H1 (cell line): ENCODE data around the gene MAPK8.

Experiments
- CBX5 ChIP-seq: fragments of 300-800, 300-1000 bp; sonication (generic); IDR thresholded peaks from 2 replicates; pipeline ENCODE4 v1.7.1; 2016; ENCODE audit warnings: antibody characterized with exemption, low read length, low read depth
- CEBPB ChIP-seq: IDR thresholded peaks from 2 replicates; pipeline ENCODE4 v1.6.1; 2012; ENCODE audit warnings: low read depth, low read length
- EZH2 ChIP-seq: fragments of 200-600 bp; sonication (generic); IDR thresholded peaks from 2 replicates; pipeline ENCODE4 v1.7.1; 2012; ENCODE audit warnings: low read depth, mild to moderate bottlenecking, moderate library complexity, low read length, inconsistent platforms; ENCODE audit not compliant: severe bottlenecking
- JUND ChIP-seq: IDR thresholded peaks from 2 replicates; pipeline ENCODE4 v1.6.1; 2011; ENCODE audit warnings: mild to moderate bottlenecking, improper control_type of control experiment, low read length
- KDM1A ChIP-seq: fragments of 200-600, 300-600 bp; sonication (generic); IDR thresholded peaks from 2 replicates; pipeline ENCODE4 v1.7.1; 2016; ENCODE audit warnings: mild to moderate bottlenecking, low read length, borderline replicate concordance
- POLR2AphosphoS5 ChIP-seq: IDR thresholded peaks from 2 replicates; pipeline ENCODE4 v1.6.1; 2011; ENCODE audit warnings: low read depth, low read length
- RAD21 ChIP-seq, 2 experiments: IDR thresholded peaks in 1 of 2; conservative IDR thresholded peaks in 1 of 2; 2 replicates each; pipeline ENCODE4 v1.6.1; 2011; ENCODE audit warnings: low read depth in 2 of 2, low read length in 2 of 2, improper control_type of control experiment in 1 of 2, inconsistent platforms in 1 of 2, mild to moderate bottlenecking in 1 of 2, moderate library complexity in 1 of 2
- SAP30 ChIP-seq: fragments of 300-600 bp; sonication (generic); IDR thresholded peaks from 2 replicates; pipeline ENCODE4 v1.7.1; 2012; ENCODE audit warnings: low read length, moderate library complexity, mild to moderate bottlenecking, inconsistent platforms; ENCODE audit not compliant: insufficient read depth, insufficient replicate concordance
- SIN3A ChIP-seq, 2 experiments: IDR thresholded peaks in 1 of 2; conservative IDR thresholded peaks in 1 of 2; 2 replicates each; pipeline ENCODE4 v1.6.1; 2011 to 2012; ENCODE audit warnings: low read length in 2 of 2, improper control_type of control experiment in 1 of 2, low read depth in 1 of 2, mild to moderate bottlenecking in 1 of 2
- SIX5 ChIP-seq: IDR thresholded peaks from 2 replicates; pipeline ENCODE4 v1.6.1; 2011; ENCODE audit warnings: mild to moderate bottlenecking, low read depth, low read length
- SP1 ChIP-seq: IDR thresholded peaks from 2 replicates; pipeline ENCODE4 v1.6.1; 2011; ENCODE audit warnings: low read depth, low read length
- TF ChIP-seq, protein P1 (sequence below), 3 experiments: IDR thresholded peaks; 1 replicate in 2 of 3; 2 replicates in 1 of 3; pipeline versions ENCODE4 v1.5.1 to v1.6.1; 2011; ENCODE audit warnings: low read length in 3 of 3, mild to moderate bottlenecking in 3 of 3, inconsistent platforms in 2 of 3, low read depth in 1 of 3, moderate library complexity in 1 of 3; ENCODE audit not compliant: insufficient read depth in 1 of 3; ENCODE audit errors: control extremely low read depth in 1 of 3

GRCh38 chr10:48365668-48366067 lies 59.2 kb downstream of the MAPK8 start:
- TF ChIP-seq POLR2AphosphoS5 (no peak), SIN3A (conservative IDR thresholded peaks at IDR 0.05 in 1 of 2, IDR thresholded peaks at IDR 0.05 in 1 of 2; ENCODE audit: low read depth in 1 of 2, low read length in 2 of 2) (no peak), SP1 (no peak), SAP30 (no peak), JUND (no peak), KDM1A (no peak), SIX5 (no peak), RAD21 (IDR thresholded peaks at IDR 0.05 in 1 of 2, conservative IDR thresholded peaks at IDR 0.05 in 1 of 2; ENCODE audit: low read depth in 2 of 2, low read length in 2 of 2) (no peak), EZH2 (no peak), CBX5 (no peak), CEBPB (no peak)
- TF ChIP-seq, protein P1, sequence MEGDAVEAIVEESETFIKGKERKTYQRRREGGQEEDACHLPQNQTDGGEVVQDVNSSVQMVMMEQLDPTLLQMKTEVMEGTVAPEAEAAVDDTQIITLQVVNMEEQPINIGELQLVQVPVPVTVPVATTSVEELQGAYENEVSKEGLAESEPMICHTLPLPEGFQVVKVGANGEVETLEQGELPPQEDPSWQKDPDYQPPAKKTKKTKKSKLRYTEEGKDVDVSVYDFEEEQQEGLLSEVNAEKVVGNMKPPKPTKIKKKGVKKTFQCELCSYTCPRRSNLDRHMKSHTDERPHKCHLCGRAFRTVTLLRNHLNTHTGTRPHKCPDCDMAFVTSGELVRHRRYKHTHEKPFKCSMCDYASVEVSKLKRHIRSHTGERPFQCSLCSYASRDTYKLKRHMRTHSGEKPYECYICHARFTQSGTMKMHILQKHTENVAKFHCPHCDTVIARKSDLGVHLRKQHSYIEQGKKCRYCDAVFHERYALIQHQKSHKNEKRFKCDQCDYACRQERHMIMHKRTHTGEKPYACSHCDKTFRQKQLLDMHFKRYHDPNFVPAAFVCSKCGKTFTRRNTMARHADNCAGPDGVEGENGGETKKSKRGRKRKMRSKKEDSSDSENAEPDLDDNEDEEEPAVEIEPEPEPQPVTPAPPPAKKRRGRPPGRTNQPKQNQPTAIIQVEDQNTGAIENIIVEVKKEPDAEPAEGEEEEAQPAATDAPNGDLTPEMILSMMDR (IDR thresholded peaks at IDR 0.05; ENCODE audit: control extremely low read depth in 1 of 3, insufficient read depth in 1 of 3, low read depth in 1 of 3, low read length in 3 of 3), result no peak
